ACHN (cell line): Measurements from ENCODE around the gene ENDOD1.
"Not testable (repeated sequence)": the region's sequence is repeated elsewhere in the genome, so short reads cannot be mapped to it uniquely, and the experiment has no call there.

Experiments used
- DNase-seq: peaks from one replicate; pipeline ENCODE4 v3.0.0-alpha.2; 2015
- in situ Hi-C: cut with HindIII; loops from 2 replicates; pipeline ENCODE4 v1.10.0; 2017; ENCODE audit warnings: low sequenced_read_pairs, low pct_ligation_motif_present, low pct_unique_long_range_greater_than_20kb

The ENDOD1 gene

DNA sequence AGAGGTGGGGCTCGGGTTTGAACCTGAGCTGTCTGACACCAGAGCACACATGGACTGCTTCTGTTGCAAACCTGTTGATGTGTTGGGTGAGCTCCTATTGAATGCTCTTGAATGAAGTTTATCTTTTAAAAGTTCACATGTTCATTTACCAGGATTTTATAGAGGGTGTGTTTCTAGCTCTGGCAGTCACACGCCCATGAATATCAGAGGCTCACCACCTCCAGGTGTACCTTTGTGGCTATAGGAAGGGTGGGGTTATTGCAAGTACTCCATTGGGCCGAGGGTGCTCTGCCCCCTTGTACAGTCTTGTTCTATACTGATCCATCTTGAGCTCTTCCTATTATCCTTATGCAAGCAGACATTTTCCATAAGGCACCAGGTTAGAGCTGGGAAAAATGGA, 9.2 kb downstream of the ENDOD1 start:
- no peak for DNase-seq
- in situ Hi-C loops, result no loop called here

DNA sequence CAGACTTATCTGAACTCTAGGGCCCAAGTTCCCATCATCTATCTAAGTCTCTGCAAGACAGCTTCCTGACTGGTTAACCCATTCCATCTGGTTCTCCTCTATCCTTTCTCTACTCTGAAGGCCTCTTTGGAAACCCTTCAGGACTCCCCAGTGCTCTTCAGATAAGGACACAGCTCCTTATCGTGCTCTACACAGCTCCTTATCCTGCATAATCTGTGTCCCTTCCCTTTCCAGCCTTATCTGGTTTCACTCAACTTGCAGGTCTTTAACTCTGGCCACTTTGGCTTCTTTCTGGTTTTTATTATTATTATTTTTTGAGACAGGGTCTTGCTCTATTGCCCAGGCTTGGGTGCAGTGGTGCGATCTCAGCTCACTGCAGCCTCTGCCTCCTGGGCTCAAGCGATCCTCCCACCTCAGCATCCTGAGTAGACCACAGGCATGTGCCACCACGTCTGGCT, 10.6 kb downstream of the ENDOD1 start:
- in situ Hi-C loops, result no loop called here
- DNase-seq, result no peak

DNA sequence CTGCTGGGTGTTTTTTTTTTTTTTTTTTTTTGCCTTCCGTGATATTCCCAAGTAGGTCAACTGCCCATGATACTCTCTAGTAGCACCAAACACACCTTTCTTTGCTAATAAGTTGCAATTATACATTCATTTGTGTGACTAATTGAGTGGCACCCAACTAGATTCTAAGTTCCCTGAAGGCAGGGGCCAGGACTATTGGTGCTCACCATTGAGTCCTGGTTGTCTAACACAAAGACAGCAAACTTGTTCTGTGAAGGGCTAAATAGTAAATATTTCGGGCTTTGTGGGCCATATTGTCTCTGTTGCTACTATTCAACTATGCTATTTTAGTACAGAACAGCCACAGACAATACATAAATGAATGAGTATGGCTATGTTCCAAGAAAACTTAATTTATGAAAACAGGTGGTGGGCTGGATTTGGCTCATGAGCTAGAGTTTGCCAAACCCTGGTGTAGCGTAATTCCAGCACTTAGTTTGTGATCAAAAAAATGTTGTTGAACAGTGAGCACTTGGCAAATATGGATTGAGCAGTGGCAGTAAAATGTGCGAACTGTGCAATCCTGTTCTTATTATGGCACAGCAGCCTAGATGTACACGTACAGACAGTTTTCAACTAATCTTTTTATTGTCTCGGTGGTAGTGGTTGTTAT, 11.3 kb downstream of the ENDOD1 start:
- no peak for DNase-seq
- in situ Hi-C loops, result no loop called here

DNA sequence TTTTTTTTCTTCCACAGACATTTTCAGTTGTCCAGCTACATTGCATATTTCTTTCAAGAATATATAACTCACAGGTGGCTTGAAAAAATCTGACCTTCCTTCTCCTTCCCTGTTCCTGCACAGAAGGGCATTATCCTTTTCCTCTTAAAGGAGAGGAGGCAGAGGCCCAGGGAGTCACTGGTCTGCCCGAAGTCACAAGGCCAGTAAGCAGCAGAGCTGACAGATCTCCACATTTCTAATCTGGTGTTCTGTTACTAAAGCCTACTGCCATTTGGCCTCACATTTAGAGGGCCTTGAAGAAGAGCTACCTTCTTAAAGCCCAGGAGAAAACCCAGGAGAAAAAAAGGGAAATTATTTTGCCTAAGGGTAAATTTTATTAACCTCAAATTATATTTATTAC, 12.3 kb downstream of the ENDOD1 start:
- no peak for DNase-seq
- in situ Hi-C loops, result no loop called here

DNA sequence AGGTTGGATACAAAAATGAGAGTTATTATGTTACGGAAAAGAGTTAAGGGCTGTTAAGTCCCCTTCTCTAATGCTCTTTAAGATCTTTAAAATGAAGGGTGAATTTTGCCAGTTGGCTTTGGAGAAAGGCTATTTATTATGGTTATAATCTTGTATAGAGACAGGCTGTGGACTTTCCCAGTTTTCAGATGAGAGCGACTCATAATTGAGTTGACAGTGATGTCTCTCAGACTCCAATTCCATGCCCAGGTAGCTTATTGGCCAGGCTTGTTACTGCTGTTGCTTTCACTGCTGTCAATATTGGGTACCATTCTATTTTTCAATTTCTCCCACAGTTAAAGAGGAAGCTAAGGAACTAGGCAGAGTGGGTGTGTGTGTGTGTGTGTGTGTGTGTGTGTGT, 13.1 kb downstream of the ENDOD1 start:
- in situ Hi-C loops, result no loop called here
- no peak for DNase-seq

DNA sequence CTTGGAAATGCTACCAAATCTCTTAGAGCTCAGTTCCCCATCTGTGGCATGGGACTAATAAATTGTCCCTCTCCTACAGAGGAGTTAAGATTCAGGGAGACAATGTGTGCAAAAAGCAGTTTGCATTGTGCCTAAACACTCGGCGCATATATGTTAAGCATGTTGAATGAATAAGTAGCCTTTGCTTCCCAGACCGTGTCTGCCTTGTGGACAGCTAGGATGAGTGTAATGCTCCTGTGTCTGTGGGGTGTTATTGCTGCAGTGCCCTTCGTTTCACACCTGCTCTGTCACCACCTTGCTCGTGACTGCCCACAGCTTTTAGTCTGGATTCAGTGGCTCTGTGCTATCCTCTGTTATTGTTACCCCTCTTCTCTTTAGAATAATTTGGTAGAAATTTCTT, 14.1 kb downstream of the ENDOD1 start:
- no peak for DNase-seq
- in situ Hi-C loops, result no loop called here

DNA sequence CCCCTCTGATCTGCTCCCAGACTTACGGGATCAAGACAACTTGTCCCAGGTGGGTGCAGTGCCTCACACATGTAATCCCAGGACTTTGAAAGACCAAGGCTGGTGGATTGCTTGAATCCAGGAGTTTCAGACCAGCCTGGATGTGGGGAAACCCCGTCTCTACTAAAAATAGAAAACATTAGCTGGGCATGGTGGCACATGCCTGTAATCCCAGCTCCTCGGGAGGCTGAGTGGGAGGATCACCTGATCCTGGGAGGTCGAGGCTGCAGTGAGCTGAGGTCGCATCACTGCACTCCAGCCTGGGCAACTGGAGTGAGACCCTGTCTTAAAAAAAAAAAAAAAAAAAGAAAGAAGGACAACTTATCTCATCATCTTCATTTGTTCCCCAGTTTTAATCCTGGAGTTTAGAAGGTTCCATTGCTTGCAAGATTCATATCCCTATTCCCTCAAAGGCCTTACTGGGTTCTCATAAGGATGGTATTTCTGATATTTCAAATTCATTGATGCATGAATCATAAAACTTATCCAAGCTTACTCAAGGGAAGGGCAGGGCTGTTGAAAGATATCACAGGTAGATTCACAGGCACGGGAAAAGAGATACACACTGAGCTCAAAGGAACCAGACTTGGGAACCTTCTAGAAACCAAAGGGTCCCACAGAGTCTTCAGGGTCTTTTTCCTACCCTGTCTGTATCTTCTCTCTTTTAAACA, 14.6 kb downstream of the ENDOD1 start:
- no peak for DNase-seq
- in situ Hi-C loops, result no loop called here

DNA sequence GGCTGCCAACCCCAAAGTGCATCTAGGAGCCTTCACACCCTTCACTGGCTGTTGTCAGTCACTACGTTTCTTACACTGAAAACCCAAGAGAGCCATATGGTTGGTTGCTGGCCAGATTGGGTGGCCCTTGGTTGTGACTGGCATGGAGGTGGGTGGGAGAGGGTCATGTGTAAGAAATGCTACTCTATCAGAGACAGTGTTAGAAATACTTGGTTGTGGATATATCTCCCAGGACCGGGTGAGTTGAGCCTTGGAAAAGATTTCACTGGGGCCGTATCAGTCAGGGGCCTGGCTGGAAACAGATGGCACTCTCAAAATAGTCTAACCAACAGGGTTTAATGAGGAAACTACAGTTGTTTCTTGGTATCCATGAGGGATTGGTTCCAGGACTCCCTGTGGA, 15.2 kb downstream of the ENDOD1 start:
- in situ Hi-C loops, result no loop called here
- no peak for DNase-seq

DNA sequence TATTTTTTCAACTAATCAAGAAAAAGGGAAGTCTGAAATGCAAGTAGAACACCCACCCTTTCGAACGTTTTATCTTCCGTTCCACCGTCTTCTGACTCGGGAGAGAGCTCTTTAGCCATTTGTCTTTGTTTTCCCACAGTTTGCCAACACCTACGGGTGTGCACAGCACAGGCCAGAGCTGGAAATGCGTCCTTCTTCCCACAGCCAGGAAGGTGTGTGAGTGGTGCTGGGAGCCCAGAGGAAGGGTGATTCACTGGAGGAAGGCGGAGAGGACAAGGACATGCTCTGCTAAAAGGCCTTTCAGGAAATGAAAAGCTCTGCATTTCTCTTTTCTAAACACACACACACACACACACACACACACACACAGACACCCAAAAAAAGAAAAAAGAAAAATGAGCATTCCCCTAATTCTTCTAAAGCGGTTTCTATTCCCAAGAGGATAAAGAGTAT, 18.5 kb downstream of the ENDOD1 start:
- no peak for DNase-seq
- in situ Hi-C loops, result no loop called here

DNA sequence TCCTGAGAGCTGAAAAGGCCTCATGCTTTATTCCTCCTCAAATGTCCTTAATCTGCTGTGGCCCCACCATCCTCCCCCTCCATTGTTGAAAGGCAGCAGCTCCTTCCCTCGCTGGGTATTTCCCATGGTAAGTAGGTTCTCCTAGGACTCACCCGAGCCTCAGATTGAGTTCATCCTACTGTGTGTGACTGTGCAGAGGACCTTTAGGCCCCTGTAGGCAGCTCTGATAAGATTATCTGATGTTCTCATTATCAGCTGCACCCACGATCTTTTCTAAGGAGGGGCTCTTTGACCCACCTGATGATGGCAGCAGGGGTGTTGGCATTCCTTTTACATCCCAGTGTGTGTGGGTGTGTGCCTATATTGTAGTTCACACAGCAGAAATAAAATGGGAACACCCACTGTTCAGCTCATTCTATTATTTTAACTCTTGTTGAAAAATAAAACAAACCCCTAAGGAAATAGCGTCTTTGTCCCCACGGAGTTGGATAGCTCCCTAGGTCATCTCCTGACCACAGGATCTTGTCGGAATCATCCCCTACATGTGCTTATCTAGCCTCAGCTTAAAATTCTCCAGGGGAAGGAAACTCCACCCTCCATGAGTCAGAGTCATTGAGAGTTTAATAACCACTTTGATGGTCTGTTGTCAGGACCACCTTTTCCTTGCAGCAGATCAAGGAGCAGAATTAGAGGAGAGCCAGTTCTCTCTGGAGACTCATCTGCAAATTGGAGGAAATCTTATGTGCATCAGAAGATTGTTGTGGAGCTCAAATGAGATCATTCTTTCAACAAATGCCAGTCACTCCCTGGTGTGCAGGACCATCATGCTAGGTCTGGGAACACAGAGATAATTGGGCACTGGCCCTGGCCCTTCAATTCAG, 19.3 kb downstream of the ENDOD1 start:
- in situ Hi-C loops, result no loop called here
- DNase-seq, result no peak

DNA sequence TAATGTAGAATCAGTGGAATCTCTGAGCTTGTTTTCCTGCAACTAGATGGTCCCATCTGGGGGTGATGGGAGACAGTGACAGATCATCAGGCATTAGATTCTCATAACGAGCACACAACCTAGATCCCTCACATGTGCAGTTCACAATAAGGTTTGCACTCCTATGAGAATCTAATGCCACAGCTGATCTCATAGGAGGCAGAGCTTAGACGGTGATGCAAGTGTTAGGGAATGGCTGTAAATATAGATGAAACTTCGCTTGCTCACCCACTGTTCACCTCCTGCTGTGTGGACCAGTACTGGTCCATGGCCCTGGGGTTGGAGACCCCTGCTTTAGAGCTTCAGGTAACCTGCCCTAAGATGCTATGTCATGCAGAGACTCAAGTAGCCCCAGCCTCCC, 21.8 kb downstream of the ENDOD1 start:
- in situ Hi-C loops, DNase-seq: not testable (repeated sequence)

DNA sequence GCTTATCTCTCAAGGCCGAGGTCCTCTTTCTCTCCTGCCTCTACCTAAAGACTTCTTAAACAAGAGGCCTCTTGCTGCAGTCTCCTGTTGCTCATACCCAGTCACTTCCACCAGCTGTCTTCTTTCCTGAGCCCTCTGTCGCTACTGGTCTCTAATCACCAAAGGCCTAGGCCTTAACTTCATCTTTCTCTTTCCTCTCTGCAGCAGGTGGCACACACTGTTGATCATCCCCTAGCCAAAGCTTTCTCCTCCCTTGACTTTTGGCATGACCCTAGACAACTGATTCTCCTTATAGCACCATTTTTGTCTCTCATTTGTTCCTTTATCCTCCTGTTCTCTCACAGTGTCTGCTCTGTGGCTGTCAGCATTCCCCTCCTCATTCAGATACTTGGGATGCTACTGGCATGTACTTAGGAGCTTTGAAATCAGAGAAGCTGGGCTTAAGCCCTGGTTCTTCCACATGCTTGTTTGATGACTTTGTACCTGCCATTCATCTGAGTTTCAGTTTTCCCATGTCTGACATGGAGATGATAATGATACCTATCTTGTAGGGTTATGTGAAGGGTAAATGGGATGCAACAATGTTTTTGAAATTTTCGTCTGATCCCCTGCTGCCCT, 22.4 kb downstream of the ENDOD1 start:
- no peak for DNase-seq
- in situ Hi-C loops, result no loop called here

DNA sequence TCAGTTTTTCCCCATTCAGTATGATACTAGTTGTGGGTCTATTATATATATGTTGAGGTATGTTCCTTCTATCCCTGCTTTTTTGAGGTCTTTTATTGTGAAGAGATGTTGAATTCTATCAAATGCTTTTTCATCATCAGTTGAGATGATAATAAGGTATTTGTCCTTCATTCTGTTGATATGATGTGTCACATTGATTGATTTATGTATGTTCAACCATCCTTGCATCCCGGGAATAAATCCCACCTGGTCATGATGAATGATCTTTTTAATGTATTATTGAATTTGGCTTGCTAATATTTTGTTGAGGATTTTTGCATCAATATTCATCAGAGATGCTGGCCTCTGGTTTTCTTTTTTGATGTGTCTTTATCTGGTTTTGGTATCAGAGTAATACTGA, 26.0 kb downstream of the ENDOD1 start:
- no peak for DNase-seq
- in situ Hi-C loops, result no loop called here

DNA sequence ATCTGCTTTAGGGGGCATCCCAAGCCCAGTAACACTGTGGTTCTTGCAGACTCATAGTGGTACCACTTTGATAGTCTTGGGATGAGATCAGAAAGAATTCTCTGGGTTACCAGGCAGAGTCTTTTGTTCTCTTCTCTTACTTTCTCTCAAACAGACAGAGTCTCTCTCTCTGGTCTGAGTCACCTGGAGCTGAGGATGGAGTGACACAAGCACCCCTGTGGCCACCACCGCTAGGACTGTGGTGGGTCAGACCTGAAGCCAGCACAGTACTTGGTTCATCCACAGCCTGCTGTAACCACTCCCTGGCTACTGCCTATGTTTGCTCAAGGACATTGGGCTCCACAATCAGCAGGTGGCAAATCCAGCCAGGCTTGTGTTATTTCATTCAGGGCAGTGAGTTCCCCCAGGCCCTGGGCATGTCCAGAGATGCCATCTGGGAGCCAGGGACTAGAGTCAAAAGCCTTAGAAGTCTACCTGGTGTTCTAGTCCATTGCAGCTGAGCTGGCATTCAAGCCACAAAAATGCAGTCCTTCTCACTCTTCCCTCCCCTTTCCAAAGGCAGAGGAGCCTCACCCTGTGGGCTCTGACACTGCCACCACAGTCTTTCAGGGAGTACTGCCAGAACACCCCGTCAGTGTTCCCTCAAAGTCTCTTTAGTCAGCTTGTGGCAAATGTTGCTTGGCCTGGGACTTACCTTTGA, 29.9 kb downstream of the ENDOD1 start:
- no peak for DNase-seq
- in situ Hi-C loops, result no loop called here

DNA sequence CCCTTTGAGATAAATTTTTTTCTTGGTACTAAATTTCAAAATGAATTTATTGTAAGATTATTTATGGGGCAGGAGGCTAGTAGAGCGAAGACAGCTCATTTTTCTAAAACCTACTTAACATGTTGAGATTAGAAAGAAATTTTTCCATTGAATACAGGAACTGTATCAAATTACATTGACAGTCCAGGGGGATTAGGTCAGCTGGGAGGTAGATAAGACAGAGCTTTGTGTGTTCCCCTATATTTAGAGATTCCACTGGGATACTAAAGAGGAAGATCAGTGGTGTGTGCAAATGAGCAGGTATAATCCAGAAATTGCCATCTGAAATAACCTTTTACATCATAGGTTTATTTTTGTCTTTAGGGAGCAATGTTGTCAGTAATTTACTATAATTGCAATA, 32.1 kb downstream of the ENDOD1 start:
- in situ Hi-C loops, result no loop called here

DNA sequence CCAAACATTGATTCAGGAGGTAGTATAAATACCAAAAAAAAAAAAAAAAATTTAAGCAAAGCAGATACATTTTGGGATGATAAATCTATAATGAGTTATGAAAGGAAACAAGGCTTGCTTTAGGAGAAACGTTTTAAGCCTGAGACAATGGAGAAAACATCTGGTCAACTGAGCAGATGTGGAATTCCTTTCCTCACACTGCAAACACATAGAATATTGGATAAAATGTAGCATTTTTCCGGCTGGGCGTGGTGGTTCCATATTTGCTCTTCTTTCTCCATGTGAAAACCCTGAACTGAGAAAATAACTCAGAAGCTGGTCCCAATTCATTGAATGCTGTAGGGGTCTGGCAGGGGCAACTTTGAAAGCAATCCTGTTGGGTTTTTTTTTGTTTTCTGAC, 33.9 kb downstream of the ENDOD1 start:
- in situ Hi-C loops, result no loop called here
- DNase-seq, result no peak

More for the DNA sequence above, 32.1 kb downstream of the ENDOD1 start:
- DNase-seq, result no peak

DNA sequence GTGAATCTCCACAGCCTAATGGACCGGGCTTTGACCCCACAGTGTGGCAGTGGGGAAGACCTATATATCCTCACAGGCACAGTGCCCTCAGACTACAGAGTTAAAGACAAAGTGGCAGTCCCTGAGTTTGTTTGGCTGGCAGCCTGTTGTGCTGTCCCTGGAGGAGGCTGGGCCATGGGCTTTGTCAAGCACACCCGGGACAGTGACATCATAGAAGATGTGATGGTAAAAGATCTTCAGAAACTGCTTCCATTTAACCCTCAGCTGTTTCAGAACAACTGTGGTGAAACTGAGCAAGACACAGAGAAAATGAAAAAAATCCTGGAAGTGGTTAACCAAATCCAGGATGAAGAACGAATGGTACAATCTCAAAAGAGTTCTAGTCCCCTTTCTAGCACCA, 39.0 kb downstream of the ENDOD1 start:
- no peak for DNase-seq
- in situ Hi-C loops, result no loop called here

DNA sequence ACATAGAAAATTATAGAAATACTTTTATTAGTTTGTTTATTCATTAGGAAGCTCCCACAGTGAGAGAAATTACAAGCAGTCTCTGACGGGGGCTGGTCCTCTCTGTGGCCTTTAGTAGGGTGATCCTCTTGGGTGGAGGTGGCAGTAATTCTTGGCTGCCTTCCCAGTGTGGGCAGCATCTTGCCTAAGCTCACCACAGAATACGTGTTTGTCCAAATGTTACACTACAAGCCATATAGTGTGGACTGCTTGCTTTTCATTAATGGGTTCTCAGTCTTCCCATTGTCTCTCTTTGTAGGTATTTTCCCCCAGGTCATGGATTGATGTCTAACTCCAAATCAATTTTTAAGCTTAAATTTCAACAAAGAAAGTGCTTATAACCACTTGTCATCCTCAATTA, 43.3 kb downstream of the ENDOD1 start:
- DNase-seq, result no peak
- in situ Hi-C loops, result no loop called here
